HG03432 (cell line): ENCODE measurements around the gene DLX3.

ENCODE experiments used
- ATAC-seq: cut with Tn5 transposase; IDR thresholded peaks from one replicate; pipeline ENCODE4 v1.9.1; 2021; ENCODE audit warnings: mild to moderate bottlenecking, moderate library complexity; ENCODE audit not compliant: unreplicated experiment

The DLX3 gene

GRCh38 chr17:49973271-49973615 is 21.8 kb downstream of the DLX3 start:
- no peak for ATAC-seq

- no peak for ATAC-seq
Observed at GRCh38 chr17:49972486-49973270, 22.3 kb downstream of the DLX3 start.

- ATAC-seq, result no peak
Observed at GRCh38 chr17:49971848-49972485, 23.1 kb downstream of the DLX3 start.

- no peak for ATAC-seq
Observed at GRCh38 chr17:49971199-49971847, 23.7 kb downstream of the DLX3 start.

GRCh38 chr17:49970498-49970897 is 24.5 kb downstream of the DLX3 start:
- no peak for ATAC-seq

- ATAC-seq, result no peak
Observed at GRCh38 chr17:49969795-49970389, 25.1 kb downstream of the DLX3 start.

GRCh38 chr17:49969134-49969759 is 25.8 kb downstream of the DLX3 start, which contains the start of gene DLX4:
Gene DLX4 (plus strand): TSS chr17:49969190. CDS start chr17:49969469, 279 bp downstream.
- no peak for ATAC-seq

GRCh38 chr17:49968405-49969133 is 26.5 kb downstream of the DLX3 start:
- ATAC-seq, result peak; percentile 46

- no peak for ATAC-seq
Observed at GRCh38 chr17:49967621-49968404, 27.2 kb downstream of the DLX3 start.

- ATAC-seq, result no peak
Observed at GRCh38 chr17:49967205-49967604, 27.8 kb downstream of the DLX3 start.

GRCh38 chr17:49966767-49967166 is 28.3 kb downstream of the DLX3 start:
- ATAC-seq, result no peak

GRCh38 chr17:49965524-49965909 is 29.5 kb downstream of the DLX3 start:
- no peak for ATAC-seq

GRCh38 chr17:49964769-49965523 is 30.1 kb downstream of the DLX3 start:
- ATAC-seq, result no peak

- no peak for ATAC-seq
Observed at GRCh38 chr17:49964303-49964768, 30.7 kb downstream of the DLX3 start.

- no peak for ATAC-seq
Observed at GRCh38 chr17:49963626-49964302, 31.3 kb downstream of the DLX3 start.

GRCh38 chr17:49963309-49963625 is 31.8 kb downstream of the DLX3 start:
- no peak for ATAC-seq

GRCh38 chr17:49962599-49963308 is 32.3 kb downstream of the DLX3 start:
- ATAC-seq, result no peak
